Measurements from ENCODE around the gene C1orf105.
A peak's percentile ranks its signal among the peaks of the same experiment; 100 is the strongest.

C1orf105 gene

GRCh38 chr1:172496127-172496526, 75.6 kb downstream of the C1orf105 start:
- peak; percentile 60 for DNase-seq

- no peak for DNase-seq
Observed at GRCh38 chr1:172496678-172497077, 76.2 kb downstream of the C1orf105 start.

GRCh38 chr1:172497230-172497629, 76.7 kb downstream of the C1orf105 start:
- peak; percentile 25 for DNase-seq

GRCh38 chr1:172498857-172499256, 78.4 kb downstream of the C1orf105 start:
- DNase-seq = no peak

- DNase-seq = peak; percentile 20
Observed at GRCh38 chr1:172499636-172500141, 79.2 kb downstream of the C1orf105 start.

- DNase-seq = no peak
Observed at GRCh38 chr1:172500207-172500606, 79.7 kb downstream of the C1orf105 start.

- DNase-seq = no peak
Observed at GRCh38 chr1:172507741-172508140, 87.3 kb downstream of the C1orf105 start.

GRCh38 chr1:172510479-172510878, 90.0 kb downstream of the C1orf105 start:
- DNase-seq = no peak

GRCh38 chr1:172512591-172512990, 92.1 kb downstream of the C1orf105 start:
- no peak for DNase-seq

- peak; percentile 32 for DNase-seq
Observed at GRCh38 chr1:172513479-172513878, 93.0 kb downstream of the C1orf105 start.

- no peak for DNase-seq
Observed at GRCh38 chr1:172514108-172514507, 93.6 kb downstream of the C1orf105 start.

- peak; percentile 30 for DNase-seq
Observed at GRCh38 chr1:172515436-172515835, 95.0 kb downstream of the C1orf105 start.

- DNase-seq = no peak
Observed at GRCh38 chr1:172515927-172516326, 95.4 kb downstream of the C1orf105 start.

- DNase-seq = no peak
Observed at GRCh38 chr1:172517081-172517480, 96.6 kb downstream of the C1orf105 start.

- no peak for DNase-seq
Observed at GRCh38 chr1:172517545-172517944, 97.1 kb downstream of the C1orf105 start.
